ENCODE results near the gene KIF3A.

GRCh38 chr5:132780577-132780976 lies 43.2 kb upstream of the KIF3A start:
- TF ChIP-seq POLR2A (IDR thresholded peaks at IDR 0.05) = no peak
- TF ChIP-seq, protein P1, sequence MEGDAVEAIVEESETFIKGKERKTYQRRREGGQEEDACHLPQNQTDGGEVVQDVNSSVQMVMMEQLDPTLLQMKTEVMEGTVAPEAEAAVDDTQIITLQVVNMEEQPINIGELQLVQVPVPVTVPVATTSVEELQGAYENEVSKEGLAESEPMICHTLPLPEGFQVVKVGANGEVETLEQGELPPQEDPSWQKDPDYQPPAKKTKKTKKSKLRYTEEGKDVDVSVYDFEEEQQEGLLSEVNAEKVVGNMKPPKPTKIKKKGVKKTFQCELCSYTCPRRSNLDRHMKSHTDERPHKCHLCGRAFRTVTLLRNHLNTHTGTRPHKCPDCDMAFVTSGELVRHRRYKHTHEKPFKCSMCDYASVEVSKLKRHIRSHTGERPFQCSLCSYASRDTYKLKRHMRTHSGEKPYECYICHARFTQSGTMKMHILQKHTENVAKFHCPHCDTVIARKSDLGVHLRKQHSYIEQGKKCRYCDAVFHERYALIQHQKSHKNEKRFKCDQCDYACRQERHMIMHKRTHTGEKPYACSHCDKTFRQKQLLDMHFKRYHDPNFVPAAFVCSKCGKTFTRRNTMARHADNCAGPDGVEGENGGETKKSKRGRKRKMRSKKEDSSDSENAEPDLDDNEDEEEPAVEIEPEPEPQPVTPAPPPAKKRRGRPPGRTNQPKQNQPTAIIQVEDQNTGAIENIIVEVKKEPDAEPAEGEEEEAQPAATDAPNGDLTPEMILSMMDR (IDR thresholded peaks at IDR 0.05) = no peak
